GM11168 (cell line): Measurements from ENCODE around the gene LRRC8A.

Experiments used
- in situ Hi-C: fragments of 300-500 bp; cut with MboI; formaldehyde crosslinking; loops from one replicate; pipeline ENCODE4 v1.12.0; 2022; ENCODE audit warnings: low sequenced_read_pairs; ENCODE audit not compliant: unreplicated experiment

The LRRC8A gene

DNA sequence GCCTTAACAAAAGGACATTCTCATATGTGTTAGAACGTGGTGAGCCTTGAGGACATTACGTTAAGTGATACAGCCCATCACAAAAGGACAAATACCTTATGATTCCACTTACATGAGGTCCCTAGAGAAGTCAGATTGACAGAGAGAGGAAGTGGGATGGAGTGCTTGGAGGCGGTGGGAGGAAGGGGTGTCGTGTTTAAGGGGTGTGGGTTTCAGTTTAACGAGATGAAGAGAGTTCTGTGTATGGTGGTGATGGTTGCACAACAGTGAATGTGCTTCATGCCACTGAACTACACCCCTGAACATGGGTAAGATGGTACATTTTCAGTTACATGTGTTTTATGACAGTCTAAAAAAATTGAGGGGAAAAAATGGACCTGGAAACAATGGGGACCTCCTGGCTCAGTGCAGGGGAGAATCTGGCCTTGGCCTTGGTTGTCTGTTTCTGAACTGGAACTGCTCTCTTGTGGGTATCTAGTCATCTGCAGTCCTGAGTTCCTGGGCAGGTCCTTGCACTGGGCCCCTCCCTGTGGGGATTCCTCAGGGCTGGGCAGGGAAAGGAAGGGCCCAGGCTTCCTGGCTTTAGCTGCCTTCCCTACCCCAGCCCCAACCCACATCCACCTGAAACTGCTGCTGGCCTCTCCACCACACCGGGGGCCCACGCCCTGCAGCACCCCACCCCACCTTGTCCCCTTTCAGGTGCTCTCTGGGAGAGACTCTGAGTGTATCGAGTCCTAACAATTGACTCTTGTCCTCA, 17.8 kb downstream of the LRRC8A start:
- in situ Hi-C loops: no loop called here

DNA sequence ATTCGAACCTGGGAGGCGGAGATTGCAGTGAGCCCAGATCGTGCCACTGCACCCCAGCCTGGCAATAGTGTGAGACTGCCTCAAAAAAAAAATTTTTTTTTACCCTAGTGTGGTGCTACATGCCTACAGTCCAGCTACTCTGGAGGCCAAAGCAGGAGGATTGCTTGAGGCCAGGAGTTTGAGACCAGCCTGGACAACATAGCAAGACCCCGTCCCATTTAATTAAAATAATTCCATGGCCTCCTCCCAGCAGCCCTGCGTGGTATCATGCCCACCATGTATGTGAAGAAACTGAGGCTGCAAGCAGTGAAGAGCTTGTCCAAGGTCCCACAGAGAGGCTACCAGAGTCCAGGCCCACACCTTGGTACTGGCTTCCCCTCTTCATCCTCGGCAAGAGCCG, 19.4 kb downstream of the LRRC8A start:
- in situ Hi-C loops: no loop called here

DNA sequence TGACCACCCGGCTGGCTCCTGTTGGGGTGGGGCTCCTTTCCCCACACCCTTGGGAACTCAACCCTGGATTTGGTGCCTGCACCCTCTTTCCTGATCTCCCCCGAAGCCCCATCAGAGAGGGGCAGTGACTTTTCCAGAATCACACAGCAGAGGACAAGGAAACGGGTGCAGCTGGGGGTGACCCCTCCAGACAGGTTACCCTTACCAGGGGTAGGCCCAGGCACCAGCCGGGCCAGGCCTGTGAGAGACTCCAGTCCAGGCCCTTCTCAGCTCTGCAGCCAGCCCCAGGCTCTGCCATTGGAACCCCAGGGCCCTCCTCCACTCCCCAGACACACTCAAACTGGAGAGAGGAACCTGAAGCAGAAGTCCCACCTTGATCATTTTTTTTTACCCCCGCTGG, 19.9 kb downstream of the LRRC8A start:
- in situ Hi-C loops: no loop called here

DNA sequence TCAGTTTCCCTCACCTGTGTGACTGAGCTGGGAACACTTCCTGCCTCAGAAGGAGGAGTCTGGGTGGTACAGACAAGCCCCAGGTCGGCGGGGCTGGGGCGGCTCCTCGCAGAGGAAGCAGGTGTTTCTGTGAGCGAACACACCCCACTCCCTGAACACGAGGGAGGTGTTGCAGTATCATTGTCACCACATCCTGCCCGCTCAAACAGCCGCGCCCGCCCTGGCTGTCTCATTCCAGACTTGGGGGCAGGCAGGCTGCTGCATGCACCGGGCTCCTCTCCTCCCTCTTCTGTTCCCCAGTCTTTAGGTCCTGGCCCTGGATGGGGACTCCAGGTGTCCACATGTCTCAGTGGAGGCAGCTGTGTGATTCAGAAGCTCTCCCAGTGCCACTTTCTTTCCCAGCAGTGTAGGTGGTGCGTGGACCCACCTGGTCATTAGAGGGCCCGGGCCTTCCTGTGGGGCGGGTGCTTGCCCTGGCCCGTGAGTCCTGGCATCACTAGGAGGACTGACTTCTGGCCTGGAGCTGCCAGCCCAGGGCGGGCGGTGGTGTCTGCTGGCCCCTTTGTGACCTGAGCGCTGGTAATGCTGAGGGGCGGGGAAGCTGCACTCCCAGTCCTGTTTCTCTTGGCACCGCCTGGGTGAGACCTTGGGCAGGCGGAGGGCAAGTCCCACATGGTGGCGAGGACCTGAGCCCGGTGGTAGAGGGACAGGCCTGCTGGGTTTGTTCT, 20.6 kb downstream of the LRRC8A start:
- in situ Hi-C loops: no loop called here

DNA sequence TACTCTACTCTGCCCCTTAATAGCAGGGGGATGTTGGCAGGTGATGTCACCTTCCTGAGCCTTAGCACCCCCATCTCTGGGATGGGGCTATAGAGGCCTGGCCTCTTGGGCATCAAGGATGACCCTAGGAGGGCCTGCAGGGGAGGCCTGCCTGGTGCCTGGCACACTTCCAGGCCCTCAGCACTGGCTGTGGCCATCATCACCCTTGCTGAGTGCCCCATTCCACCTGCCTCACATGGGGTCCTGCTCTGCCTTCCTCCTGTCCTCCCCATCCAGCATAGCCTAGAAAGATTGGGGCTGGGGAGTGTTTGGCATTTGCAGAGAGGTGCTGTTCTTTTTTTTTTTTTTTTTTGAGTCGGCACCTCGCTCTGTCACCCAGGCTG, 21.1 kb downstream of the LRRC8A start:
- in situ Hi-C loops: no loop called here

DNA sequence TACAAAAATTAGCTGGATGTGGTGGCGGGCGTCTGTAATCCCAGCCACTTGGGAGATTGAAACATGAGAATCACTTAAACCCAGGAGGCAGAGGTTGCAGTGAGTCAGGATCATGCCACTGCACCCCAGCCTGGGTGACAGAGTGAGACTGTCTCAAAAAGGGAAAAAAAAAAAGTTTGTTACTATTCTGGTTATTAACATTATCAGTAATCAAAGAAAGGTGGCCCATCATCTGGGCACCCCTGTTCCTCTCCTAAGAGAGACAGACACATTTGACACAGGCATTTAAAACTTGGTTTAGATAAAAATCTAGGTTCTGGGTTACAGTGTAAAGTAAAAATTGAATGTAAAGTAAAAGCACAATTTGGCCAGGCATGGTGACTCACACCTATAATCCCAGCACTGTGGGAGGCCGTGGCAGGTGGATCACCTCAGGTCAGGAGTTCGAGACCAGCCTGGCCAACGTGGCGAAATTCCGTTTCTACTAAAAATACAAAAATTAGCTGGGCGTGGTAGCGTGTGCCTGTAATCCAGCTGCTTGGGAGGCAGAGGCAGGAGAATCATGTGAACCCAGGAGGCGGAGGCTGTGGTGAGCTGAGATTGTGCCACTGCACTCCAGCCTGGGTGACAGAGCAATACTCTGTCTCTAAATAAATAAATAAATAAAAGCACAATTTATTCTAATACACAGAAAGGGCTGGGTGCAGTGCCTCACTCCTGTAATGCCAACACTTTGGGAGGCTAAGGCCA, 22.1 kb downstream of the LRRC8A start:
- in situ Hi-C loops: no loop called here

DNA sequence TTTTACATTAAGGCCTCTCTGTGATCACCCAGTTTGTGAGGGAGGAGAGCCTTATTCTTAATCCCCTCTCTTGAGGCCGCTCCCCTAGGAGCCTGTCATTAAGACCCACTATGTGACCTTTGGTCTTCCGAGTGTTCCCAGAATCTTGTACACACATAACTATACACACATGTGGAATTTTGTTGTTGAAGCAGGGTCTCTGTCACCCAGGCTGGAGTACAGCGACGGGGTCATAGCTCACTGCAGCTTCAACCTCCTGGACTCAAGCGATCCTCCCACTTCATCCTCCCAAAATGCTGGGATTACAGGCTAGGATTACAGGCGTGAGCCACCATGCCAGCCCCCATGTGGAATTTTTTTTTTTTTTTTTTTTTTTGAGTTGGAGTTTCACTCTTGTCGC, 24.0 kb downstream of the LRRC8A start:
- in situ Hi-C loops: no loop called here

DNA sequence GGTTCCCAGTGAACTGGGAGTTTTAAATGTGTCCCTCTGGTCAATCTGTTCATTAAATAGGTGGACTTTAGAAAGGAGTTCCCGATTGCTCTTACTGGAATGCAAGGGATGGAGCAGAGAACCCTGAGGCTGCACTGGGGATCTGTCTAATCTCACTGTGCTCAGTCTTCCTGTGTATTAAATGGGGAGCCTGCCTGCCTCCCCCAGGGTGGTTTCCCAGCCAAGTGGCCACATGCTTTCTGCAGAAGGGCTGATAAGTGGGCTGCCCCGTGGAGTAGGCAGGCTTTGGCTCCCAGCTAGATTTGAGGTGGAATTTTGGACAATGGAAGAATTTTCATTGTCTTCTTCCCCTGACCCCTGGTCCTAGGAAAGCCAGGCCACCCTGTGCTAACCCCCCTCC, 24.8 kb downstream of the LRRC8A start:
- in situ Hi-C loops: no loop called here

DNA sequence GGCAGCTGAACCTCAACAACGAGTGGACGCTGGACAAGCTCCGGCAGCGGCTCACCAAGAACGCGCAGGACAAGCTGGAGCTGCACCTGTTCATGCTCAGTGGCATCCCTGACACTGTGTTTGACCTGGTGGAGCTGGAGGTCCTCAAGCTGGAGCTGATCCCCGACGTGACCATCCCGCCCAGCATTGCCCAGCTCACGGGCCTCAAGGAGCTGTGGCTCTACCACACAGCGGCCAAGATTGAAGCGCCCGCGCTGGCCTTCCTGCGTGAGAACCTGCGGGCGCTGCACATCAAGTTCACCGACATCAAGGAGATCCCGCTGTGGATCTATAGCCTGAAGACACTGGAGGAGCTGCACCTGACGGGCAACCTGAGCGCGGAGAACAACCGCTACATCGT, 26.4 kb downstream of the LRRC8A start:
- in situ Hi-C loops: no loop called here

DNA sequence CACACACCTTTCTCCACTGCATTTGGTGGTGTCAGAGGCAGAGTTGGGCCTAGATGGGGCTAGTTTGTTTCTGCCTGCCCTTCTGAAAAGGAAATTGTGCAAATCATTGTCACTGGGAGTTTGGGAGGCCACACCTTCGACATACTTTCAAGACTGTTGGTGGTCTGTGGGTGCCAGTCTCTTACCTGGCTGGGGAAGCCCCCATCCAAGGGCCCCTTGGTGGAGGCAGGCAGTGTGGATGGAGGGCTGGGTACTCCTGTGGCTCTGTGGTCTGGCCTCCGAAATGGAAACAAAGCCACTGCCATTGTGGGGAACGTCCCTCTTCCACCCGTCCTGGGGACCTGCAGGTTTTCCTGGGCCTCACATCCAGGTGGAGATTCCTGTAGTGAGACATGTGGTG, 27.9 kb downstream of the LRRC8A start:
- in situ Hi-C loops: no loop called here

DNA sequence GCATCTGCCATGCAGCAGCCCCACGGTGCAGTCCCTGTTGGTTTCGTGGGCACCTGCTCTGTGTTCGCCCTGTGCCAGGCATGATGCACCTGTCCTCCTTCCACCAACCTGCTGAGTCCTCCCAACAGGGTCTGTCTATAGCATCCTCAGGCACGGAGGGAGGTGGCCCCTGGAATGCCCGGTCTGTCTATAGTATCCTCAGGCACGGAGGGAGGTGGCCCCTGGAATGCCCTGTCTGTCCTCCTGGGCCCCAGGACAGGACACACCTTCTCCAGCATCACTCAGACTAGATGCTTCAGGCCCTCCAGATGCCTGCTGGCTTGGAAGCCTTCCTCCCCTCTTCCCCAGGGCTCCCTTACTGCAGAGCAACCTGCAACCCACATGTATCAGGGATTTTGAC, 29.0 kb downstream of the LRRC8A start:
- in situ Hi-C loops: no loop called here

DNA sequence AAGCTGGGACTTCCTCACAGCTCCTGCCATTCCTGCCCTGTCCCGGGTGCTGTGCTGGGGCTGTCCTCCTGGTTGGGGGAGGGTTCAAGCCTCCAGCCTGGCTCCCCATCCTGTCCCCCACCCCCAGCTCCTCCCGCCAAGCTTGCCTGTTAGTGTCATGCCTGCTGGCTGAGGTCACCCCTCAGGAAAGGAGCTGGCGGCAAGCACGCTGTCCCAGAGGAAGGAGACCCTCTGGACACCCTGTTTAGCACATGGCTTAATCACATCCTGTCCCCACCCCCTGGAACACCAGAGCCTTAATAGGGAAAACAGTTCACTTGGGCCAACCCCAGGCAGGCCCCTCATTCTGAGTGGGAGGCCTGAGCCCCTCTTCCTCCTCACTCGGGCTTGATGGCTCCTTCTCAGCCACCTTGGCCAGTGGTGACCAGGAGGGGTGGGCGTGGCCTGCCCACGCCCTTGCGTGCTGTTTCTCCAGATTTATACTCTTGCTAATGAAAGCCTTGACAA, 29.6 kb downstream of the LRRC8A start:
- in situ Hi-C loops: no loop called here

DNA sequence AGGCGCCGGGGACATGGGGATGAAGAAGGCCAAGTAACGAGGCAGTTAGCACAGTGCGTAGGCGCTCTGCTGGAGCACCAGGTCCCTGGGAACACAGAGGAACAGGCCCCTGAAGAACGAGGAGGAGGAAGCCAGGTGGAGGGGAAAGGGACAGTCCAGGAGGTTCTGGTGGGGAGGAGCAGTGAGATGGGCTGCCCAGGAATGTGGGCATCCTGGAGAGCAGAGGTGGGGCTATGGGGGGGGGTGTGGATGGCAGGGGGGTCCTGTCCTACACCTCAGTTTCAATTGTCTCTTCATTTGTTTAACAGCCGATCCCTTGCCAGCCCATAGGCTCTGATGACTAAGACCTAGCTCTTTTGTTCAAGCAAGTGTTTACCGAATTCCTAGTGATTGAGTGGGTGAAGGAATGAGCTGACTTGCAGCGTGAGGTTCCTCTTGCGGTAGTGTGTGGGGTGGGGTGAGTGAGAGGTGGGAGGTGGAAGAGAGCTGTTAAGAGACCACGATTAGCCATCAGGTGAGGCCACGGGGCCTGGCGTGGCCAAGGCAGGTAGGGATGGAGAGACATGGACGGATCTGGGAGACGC, 30.4 kb downstream of the LRRC8A start:
- in situ Hi-C loops: no loop called here

DNA sequence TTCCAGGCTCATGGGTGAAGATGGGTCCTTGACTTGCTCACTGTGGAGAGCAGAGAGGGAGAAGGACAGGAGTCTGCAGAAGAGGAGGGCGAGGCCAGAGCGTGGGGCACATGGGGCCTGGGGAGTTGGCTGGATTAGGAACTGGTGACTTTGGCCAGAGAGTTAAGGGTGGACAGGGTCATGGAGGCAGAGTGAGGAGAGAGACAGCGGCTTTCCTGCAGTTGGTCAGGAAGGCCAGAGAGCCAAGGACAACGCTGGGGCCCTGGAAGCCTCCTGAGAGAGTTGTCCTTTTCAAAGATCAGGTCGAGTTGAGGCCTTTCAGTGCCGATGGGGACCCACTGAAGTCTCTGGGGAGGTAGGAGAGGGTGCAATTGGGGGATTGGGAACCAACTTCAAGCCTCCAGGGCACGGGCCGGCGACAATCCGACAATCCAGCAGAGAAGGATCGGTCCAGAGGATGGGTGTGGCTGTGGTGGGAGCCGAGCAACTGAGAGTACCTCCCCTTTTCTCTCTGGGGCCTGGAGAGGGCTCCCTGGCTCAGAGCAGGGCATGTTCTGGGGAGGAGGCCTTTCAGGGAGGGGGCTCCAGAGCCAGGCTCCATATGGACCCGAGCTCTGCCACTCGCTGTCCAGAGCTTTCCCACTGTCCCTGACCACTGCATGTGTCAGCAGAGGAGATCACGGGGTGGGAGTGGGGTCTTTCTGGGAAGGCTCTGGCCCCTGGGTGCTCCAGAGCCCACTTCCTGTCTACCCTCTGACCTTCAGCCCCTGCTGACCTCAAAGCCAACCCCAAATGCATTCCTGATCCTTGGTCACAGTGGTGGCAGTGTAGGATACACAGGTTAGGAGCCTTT, 31.3 kb downstream of the LRRC8A start:
- in situ Hi-C loops: no loop called here

DNA sequence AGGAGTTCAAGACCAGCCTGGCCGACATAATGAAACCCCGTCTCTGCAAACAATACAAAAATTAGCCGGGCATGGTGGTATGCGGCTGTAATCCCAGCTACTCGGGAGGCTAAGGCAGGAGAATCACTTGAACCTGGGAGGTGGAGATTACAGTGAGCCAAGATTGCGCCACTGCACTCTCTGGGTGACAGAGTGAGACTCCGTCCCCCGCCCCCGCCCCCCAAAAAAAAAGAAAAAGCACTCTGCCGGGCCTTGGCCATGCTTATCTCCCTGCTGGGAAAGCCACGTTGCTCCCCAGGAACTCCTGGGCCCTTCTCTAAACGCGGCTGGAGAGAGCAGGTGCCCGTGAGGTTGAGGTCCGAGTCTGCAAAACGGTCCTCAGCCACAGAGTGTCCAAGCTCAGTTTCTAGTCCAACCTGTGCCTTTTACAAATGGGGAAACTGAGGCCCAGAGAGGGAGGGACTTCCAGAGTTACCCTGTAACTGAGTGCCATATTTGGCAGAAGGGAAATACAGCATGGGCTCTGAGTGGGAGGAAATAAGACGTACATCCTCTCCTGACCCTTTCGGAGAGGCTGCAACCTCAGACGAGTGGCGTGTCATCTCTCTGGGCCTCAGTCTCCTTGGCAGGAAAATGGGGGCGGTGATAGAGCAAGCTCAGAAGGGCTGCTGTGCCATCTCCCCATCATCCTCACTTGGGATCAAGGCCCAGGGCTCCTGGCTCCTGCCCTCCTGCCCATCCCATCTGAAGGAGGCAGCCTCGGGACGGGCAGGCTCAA, 32.3 kb downstream of the LRRC8A start:
- in situ Hi-C loops: no loop called here

DNA sequence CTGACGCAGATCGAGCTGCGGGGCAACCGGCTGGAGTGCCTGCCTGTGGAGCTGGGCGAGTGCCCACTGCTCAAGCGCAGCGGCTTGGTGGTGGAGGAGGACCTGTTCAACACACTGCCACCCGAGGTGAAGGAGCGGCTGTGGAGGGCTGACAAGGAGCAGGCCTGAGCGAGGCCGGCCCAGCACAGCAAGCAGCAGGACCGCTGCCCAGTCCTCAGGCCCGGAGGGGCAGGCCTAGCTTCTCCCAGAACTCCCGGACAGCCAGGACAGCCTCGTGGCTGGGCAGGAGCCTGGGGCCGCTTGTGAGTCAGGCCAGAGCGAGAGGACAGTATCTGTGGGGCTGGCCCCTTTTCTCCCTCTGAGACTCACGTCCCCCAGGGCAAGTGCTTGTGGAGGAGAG, 34.3 kb downstream of the LRRC8A start:
- in situ Hi-C loops: no loop called here

DNA sequence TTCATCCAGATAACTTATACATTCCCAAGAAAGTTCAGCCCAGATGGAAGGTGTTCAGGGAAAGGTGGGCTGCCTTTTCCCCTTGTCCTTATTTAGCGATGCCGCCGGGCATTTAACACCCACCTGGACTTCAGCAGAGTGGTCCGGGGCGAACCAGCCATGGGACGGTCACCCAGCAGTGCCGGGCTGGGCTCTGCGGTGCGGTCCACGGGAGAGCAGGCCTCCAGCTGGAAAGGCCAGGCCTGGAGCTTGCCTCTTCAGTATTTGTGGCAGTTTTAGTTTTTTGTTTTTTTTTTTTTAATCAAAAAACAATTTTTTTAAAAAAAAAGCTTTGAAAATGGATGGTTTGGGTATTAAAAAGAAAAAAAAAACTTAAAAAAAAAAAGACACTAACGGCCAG, 34.8 kb downstream of the LRRC8A start:
- in situ Hi-C loops: no loop called here

DNA sequence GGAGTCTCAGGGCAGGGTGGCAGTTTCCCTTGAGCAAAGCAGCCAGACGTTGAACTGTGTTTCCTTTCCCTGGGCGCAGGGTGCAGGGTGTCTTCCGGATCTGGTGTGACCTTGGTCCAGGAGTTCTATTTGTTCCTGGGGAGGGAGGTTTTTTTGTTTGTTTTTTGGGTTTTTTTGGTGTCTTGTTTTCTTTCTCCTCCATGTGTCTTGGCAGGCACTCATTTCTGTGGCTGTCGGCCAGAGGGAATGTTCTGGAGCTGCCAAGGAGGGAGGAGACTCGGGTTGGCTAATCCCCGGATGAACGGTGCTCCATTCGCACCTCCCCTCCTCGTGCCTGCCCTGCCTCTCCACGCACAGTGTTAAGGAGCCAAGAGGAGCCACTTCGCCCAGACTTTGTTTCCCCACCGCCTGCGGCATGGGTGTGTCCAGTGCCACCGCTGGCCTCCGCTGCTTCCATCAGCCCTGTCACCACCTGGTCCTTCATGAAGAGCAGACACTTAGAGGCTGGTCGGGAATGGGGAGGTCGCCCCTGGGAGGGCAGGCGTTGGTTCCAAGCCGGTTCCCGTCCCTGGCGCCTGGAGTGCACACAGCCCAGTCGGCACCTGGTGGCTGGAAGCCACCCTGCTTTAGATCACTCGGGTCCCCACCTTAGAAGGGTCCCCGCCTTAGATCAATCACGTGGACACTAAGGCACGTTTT, 35.4 kb downstream of the LRRC8A start:
- in situ Hi-C loops: no loop called here

DNA sequence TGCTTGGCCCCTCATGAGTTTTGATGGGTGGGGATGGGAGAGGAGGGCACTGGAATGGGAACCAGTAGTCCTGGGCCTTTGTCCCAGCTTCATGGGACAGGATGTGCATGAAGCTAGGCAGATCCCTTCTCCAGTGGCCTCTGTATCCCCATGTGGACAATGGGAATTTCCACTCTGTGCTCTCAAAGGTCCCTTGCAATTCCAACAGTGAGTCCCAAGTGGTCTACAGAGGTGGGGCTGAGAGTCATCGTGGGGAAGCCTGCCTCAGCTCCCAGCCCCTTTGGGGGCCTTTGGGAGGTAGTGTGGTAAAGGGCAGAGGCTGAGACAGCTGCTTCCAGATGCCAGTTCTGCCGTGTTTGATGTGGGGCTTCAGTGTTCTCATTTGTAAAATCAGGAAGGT, 37.0 kb downstream of the LRRC8A start:
- in situ Hi-C loops: no loop called here
